ENCODE measurements around the gene PDE1A.

- TF ChIP-seq RARA (CRISPR knock-in tag; IDR thresholded peaks at IDR 0.05) (no peak), ZKSCAN8 (CRISPR knock-in tag; IDR thresholded peaks at IDR 0.05; ENCODE audit: borderline replicate concordance) (no peak), NFIC (IDR thresholded peaks at IDR 0.05; ENCODE audit: low read length) (no peak), ARNT (IDR thresholded peaks at IDR 0.05) (no peak), ZBTB34 (CRISPR knock-in tag; IDR thresholded peaks at IDR 0.05) (no peak), BHLHE40 (IDR thresholded peaks at IDR 0.05; ENCODE audit: low read length) (no peak), POLR2AphosphoS5 (IDR thresholded peaks at IDR 0.05; ENCODE audit: low read depth, low read length) (no peak), POLR2AphosphoS2 (IDR thresholded peaks at IDR 0.05; ENCODE audit: low read depth, low read length) (no peak), ZNF567 (CRISPR knock-in tag; IDR thresholded peaks at IDR 0.05; ENCODE audit: borderline replicate concordance) (no peak), NR2C2 (CRISPR knock-in tag; IDR thresholded peaks at IDR 0.05; ENCODE audit: borderline replicate concordance) (no peak)
- TF ChIP-seq, protein P1, sequence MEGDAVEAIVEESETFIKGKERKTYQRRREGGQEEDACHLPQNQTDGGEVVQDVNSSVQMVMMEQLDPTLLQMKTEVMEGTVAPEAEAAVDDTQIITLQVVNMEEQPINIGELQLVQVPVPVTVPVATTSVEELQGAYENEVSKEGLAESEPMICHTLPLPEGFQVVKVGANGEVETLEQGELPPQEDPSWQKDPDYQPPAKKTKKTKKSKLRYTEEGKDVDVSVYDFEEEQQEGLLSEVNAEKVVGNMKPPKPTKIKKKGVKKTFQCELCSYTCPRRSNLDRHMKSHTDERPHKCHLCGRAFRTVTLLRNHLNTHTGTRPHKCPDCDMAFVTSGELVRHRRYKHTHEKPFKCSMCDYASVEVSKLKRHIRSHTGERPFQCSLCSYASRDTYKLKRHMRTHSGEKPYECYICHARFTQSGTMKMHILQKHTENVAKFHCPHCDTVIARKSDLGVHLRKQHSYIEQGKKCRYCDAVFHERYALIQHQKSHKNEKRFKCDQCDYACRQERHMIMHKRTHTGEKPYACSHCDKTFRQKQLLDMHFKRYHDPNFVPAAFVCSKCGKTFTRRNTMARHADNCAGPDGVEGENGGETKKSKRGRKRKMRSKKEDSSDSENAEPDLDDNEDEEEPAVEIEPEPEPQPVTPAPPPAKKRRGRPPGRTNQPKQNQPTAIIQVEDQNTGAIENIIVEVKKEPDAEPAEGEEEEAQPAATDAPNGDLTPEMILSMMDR (CRISPR knock-in tag; IDR thresholded peaks at IDR 0.05) = no peak
- TF ChIP-seq, protein P2, sequence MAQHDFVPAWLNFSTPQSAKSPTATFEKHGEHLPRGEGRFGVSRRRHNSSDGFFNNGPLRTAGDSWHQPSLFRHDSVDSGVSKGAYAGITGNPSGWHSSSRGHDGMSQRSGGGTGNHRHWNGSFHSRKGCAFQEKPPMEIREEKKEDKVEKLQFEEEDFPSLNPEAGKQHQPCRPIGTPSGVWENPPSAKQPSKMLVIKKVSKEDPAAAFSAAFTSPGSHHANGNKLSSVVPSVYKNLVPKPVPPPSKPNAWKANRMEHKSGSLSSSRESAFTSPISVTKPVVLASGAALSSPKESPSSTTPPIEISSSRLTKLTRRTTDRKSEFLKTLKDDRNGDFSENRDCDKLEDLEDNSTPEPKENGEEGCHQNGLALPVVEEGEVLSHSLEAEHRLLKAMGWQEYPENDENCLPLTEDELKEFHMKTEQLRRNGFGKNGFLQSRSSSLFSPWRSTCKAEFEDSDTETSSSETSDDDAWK (CRISPR knock-in tag; IDR thresholded peaks at IDR 0.05) = no peak
- TF ChIP-seq, protein P3, sequence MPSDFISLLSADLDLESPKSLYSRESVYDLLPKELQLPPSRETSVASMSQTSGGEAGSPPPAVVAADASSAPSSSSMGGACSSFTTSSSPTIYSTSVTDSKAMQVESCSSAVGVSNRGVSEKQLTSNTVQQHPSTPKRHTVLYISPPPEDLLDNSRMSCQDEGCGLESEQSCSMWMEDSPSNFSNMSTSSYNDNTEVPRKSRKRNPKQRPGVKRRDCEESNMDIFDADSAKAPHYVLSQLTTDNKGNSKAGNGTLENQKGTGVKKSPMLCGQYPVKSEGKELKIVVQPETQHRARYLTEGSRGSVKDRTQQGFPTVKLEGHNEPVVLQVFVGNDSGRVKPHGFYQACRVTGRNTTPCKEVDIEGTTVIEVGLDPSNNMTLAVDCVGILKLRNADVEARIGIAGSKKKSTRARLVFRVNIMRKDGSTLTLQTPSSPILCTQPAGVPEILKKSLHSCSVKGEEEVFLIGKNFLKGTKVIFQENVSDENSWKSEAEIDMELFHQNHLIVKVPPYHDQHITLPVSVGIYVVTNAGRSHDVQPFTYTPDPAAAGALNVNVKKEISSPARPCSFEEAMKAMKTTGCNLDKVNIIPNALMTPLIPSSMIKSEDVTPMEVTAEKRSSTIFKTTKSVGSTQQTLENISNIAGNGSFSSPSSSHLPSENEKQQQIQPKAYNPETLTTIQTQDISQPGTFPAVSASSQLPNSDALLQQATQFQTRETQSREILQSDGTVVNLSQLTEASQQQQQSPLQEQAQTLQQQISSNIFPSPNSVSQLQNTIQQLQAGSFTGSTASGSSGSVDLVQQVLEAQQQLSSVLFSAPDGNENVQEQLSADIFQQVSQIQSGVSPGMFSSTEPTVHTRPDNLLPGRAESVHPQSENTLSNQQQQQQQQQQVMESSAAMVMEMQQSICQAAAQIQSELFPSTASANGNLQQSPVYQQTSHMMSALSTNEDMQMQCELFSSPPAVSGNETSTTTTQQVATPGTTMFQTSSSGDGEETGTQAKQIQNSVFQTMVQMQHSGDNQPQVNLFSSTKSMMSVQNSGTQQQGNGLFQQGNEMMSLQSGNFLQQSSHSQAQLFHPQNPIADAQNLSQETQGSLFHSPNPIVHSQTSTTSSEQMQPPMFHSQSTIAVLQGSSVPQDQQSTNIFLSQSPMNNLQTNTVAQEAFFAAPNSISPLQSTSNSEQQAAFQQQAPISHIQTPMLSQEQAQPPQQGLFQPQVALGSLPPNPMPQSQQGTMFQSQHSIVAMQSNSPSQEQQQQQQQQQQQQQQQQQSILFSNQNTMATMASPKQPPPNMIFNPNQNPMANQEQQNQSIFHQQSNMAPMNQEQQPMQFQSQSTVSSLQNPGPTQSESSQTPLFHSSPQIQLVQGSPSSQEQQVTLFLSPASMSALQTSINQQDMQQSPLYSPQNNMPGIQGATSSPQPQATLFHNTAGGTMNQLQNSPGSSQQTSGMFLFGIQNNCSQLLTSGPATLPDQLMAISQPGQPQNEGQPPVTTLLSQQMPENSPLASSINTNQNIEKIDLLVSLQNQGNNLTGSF (CRISPR knock-in tag; IDR thresholded peaks at IDR 0.05) = no peak
Measured at GRCh38 chr2:182298456-182298855, 128.4 kb downstream of the PDE1A start.

Data from HepG2 (cell line).